HG03039 (cell line): ENCODE measurements around the gene SNRNP70.
"Not testable (repeated sequence)": the region's sequence is repeated elsewhere in the genome, so short reads cannot be mapped to it uniquely, and the experiment has no call there.

Experiments used
- ATAC-seq: cut with Tn5 transposase; IDR thresholded peaks from one replicate; pipeline ENCODE4 v1.9.1; 2021; ENCODE audit warnings: mild to moderate bottlenecking, moderate library complexity; ENCODE audit not compliant: unreplicated experiment

Gene SNRNP70

GRCh38 chr19:49145573-49146407 lies 60.5 kb downstream of the SNRNP70 start:
- ATAC-seq, result no peak

- not testable (repeated sequence) for ATAC-seq
Observed at GRCh38 chr19:49146408-49146770, 61.1 kb downstream of the SNRNP70 start.

- ATAC-seq, result no peak
Observed at GRCh38 chr19:49148044-49148682, 62.9 kb downstream of the SNRNP70 start.

GRCh38 chr19:49148784-49149651 lies 63.8 kb downstream of the SNRNP70 start:
- ATAC-seq, result no peak

- no peak for ATAC-seq
Observed at GRCh38 chr19:49149652-49150105, 64.4 kb downstream of the SNRNP70 start.

GRCh38 chr19:49150106-49150943 lies 65.1 kb downstream of the SNRNP70 start:
- no peak for ATAC-seq

- no peak for ATAC-seq
Observed at GRCh38 chr19:49150944-49151243, 65.6 kb downstream of the SNRNP70 start.

GRCh38 chr19:49151267-49152118 lies 66.2 kb downstream of the SNRNP70 start:
- no peak for ATAC-seq

GRCh38 chr19:49152119-49152550 lies 66.9 kb downstream of the SNRNP70 start:
- ATAC-seq, result no peak

GRCh38 chr19:49153167-49153809 lies 68.0 kb downstream of the SNRNP70 start:
- no peak for ATAC-seq

GRCh38 chr19:49154279-49154678 lies 69.0 kb downstream of the SNRNP70 start:
- ATAC-seq, result no peak

GRCh38 chr19:49155005-49155819 lies 70.0 kb downstream of the SNRNP70 start, which contains the start of gene HRC:
Gene HRC (minus strand): TSS chr19:49155396. CDS start chr19:49155237, 159 bp downstream.
- no peak for ATAC-seq

- ATAC-seq, result no peak
Observed at GRCh38 chr19:49155820-49156346, 70.6 kb downstream of the SNRNP70 start.

- ATAC-seq, result no peak
Observed at GRCh38 chr19:49157445-49158224, 72.4 kb downstream of the SNRNP70 start, which contains the start of gene TRPM4. Gene TRPM4 (plus strand): TSS chr19:49157792. CDS start chr19:49157867, 75 bp downstream.
